GM18909 (cell line): ENCODE data around the gene PARS2.
A peak's percentile ranks its signal among the peaks of the same experiment; 100 is the strongest.

ENCODE experiments used
- ATAC-seq: cut with Tn5 transposase; IDR thresholded peaks from one replicate; pipeline ENCODE4 v1.9.1; 2021; ENCODE audit warnings: mild to moderate bottlenecking; ENCODE audit not compliant: unreplicated experiment, poor library complexity

PARS2 gene

GRCh38 chr1:54764133-54764921 lies at the start of gene PARS2:
TSS of gene PARS2 (minus strand) at chr1:54764523. CDS start at chr1:54759161, 5,362 bp downstream.
- ATAC-seq, result peak; percentile 96

GRCh38 chr1:54814126-54814498 lies 49.8 kb upstream of the PARS2 start:
- ATAC-seq, result no peak

- no peak for ATAC-seq
Measured at GRCh38 chr1:54813485-54814125, 49.3 kb upstream of the PARS2 start.

DNA sequence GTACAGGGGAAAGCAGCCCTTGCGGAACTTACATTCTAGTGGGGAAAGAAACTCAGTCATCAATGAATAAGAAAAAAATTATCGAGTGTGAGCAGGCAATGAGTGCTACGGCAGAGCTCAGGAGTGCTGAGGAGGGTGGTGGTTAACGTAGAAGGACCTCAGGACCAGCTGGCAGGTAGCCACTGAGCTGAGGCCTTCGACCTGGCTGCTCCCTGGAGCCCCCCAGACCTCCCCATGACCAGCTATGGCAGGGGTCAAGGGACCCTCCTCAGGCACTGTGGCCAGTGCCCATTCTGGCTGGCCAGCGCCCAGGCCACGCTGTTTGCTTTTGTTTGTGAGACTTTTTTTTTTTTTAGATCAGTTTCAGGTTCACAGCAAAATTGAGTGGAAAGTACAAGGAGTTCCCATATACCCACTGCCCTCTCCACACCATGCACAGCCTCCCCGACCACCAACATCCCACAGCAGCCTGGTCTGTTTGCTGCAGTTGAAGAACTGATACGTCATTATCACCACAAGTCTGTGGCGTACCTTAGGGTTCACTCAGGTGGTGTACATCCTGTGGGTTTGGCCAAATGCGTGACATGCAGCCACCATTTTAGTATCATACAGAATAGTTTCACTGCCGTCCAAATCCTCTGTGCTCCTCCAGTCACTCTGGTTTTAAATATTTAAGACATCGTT lies 48.6 kb upstream of the PARS2 start:
- no peak for ATAC-seq

DNA sequence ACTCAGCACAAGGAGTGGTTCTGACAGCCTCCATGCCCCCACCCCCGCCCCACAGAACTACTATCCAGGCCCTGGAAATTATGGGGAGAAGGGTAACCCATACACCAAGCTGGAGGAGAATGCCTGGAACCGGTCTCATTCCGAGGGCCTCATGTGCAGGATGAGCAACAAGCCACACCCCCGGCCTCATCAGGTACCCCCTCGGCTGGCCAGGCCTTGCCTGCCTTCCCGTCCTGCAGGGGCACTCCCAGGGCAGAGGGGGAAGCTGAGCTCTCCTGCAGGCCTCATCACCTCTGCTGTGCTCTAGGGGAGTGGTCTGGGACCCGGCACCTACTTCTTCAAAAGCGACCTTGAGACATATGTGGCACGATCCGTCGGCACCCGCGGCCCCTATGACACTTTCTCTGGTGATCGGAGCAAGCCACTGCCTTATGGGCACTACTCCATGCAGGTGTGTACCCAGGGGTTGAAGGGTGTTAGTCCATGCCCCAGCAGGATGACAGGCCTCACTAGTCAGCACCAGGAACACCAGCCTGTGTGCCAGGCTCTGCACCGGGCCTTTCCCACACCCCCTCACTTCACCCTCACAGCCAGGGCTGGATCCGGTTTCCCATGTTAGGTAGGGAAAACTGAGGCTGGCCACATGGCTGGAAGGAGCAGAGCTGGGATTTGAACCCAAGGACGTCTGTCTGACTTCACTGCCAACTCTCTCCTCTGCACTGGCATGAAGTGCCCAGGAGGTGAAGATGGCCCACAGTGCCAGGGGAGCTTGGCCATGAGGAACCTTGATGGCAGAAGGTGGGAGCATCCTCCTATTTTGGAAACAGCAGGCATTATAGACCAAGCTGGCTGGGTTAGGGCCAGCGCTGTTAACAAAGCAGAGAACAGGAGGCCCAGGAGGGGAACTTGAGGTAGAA lies 47.7 kb upstream of the PARS2 start:
- ATAC-seq, result no peak

- no peak for ATAC-seq
Measured at GRCh38 chr1:54811066-54811465, 46.7 kb upstream of the PARS2 start.

- ATAC-seq, result peak; percentile 71
Measured at GRCh38 chr1:54810153-54810942, 46.0 kb upstream of the PARS2 start.

GRCh38 chr1:54809496-54810074 lies 45.3 kb upstream of the PARS2 start:
- no peak for ATAC-seq

DNA sequence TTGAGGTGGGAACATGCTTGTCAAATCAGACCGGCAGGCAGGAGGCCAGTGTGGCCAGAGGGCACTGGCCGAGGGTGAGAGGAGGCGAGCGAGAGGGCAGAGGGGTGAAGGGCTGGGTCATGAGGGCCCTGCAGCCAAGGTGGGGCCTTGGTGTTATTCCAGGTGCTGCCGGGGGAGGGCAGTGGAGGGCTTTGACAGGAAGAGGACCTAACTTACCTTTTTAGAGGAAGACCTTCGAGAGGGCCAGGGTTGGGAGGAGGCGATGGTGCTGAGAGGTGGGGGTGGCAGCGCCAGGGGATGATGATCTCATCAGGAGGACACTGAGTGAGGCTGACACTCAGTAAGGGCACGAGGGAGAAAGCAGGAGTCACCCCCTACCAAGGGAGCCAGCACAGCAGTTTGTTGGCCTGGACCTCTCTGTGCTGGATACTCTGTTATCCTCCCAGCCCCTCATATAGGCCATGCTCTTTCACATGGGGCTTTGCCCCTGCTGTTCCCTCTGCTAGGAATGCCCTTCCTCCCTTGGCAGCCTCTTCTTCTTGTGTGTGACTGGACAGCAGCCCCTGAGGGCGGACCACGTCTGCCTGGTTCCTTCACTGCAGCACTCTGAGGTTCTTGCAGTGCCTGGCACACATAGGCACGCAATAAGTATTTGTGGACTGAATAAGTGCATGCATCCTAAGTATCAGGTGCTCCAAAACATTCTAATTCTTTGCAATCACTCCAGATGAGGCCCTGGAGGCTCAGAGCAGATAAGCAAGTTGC lies 44.3 kb upstream of the PARS2 start:
- no peak for ATAC-seq

- ATAC-seq, result no peak
Measured at GRCh38 chr1:54807756-54808155, 43.4 kb upstream of the PARS2 start.

GRCh38 chr1:54806931-54807611 lies 42.7 kb upstream of the PARS2 start:
- no peak for ATAC-seq

DNA sequence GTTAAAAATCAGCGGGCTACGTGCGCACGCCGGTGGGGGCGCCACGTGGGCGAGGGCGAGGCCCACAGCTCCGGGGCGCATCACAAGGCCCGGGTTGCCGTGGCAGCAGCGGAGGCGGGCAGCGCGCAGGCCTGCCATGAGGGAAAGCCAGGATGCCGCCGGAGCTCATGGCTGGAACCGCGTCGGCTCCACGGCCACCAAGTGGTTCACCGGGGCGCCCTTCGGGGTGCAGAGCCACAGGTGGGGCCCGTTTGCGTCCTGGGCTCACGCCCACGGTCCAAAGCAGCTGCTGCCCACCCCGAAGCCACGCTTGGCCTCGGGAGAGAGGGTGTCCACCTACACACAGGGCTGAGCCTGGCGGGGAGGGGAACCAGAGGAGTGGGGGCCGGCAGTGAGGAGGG lies 41.7 kb upstream of the PARS2 start:
- no peak for ATAC-seq

GRCh38 chr1:54805466-54805865 lies 41.1 kb upstream of the PARS2 start:
- ATAC-seq, result no peak

- ATAC-seq, result no peak
Measured at GRCh38 chr1:54804471-54805132, 40.3 kb upstream of the PARS2 start.

DNA sequence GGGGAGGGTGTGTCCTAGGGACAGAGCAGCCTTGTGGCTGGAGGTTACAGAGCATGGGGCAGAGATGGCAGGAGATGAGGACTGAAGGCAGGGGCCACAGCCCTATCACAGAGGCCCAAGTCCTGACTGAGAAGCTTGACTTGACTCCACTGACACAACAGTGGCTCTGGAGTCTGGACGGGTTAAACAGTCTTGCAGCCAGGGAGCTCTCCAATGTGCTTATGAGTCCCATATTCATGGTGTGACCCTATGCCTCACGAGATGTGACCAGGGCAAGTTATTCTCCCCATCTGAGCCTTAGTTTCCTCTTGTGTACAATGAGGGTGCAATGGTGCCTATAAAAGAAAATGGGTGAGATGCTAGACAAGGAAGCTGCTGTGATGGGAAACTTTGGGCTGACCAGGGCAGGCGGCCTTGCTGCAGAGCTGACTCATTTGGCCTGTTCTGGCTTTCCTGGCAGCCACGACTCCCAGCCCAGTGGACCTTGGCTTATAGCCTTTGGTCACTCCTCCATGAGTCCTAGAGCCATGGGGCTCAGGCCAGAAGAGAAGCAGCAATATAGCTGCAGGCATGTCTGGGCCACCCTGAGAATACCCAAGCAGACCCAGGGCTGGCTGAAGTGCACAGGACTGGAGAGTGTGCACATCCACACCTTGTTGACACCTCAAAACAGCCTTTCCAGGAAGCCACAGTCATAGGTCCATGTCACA lies 39.6 kb upstream of the PARS2 start:
- no peak for ATAC-seq

- ATAC-seq, result peak; percentile 87
Measured at GRCh38 chr1:54800899-54801759, 36.8 kb upstream of the PARS2 start, which contains the start of gene TTC22. TSS of gene TTC22 (minus strand) at chr1:54801323. CDS start at chr1:54801163, 160 bp downstream.
